Erythroblast (primary cell): ENCODE data around the gene GNG14.

Experiments
- DNase-seq, 2 experiments: peaks; one replicate each; lab custom pipeline; 2025; lab: John Stamatoyannopoulos, UW
- GATA1 ChIP-seq: IDR thresholded peaks from 2 replicates; pipeline ENCODE4 v1.6.1; 2011; ENCODE audit warnings: low read depth, mild to moderate bottlenecking, control low read depth, low read length, moderate library complexity
- POLR2A ChIP-seq: IDR thresholded peaks from 2 replicates; pipeline ENCODE4 v1.6.1; 2011; ENCODE audit warnings: mild to moderate bottlenecking, low read length

Gene GNG14

DNA sequence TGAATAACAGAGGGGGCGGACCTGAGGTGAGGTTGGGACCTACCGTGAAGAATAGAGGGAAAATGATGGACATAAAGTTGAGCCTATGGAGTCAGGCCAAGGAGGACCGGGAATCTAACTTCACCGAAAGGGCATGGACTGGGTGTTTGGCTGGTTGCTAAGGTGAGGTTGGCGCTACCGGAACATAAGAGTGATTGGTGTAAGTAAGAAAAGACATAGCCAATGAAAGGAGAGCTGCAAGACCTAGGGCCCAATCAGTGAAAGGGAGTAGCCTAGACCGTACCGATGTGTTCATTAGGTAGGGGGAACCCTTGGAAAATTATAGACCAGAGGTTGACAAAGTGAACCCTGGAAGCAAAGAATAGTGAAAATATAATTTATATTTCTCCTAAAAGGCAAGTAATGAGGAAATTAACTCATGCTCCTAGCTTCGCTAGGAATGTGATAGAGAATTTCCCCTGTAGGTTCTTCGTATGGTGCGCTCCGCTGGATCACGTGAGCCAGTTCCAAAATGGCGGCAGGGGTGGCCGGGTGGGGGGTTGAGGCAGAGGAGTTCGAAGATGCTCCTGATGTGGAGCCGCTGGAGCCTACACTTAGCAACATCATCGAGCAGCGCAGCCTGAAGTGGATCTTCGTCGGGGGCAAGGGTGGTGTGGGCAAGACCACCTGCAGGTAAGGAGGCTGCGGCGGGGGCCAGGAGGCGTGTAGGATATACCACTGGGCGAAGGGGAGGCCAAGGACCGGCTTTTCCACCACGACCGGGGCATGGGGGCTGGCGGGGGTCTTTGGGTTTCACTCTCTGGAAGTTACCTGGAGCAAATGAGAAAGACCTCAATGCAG lies 49.4 kb downstream of the GNG14 start, which contains the start of gene GET3:
Gene GET3, plus strand, starts transcription at position 503 of the 840 bp plus-strand sequence. Its CDS starts 9 bp downstream, at position 512.
- TF ChIP-seq POLR2A (peak; percentile 73), GATA1 (no peak)
- DNase-seq = peak; percentile 96 to 99

GRCh38 chr19:12737835-12738351 lies 50.1 kb downstream of the GNG14 start:
- DNase-seq = peak in 1 of 2 experiments; percentile 59
- TF ChIP-seq GATA1 (no peak), POLR2A (no peak)
